Measurements from ENCODE around the gene MTHFSD.

Gene MTHFSD

DNA sequence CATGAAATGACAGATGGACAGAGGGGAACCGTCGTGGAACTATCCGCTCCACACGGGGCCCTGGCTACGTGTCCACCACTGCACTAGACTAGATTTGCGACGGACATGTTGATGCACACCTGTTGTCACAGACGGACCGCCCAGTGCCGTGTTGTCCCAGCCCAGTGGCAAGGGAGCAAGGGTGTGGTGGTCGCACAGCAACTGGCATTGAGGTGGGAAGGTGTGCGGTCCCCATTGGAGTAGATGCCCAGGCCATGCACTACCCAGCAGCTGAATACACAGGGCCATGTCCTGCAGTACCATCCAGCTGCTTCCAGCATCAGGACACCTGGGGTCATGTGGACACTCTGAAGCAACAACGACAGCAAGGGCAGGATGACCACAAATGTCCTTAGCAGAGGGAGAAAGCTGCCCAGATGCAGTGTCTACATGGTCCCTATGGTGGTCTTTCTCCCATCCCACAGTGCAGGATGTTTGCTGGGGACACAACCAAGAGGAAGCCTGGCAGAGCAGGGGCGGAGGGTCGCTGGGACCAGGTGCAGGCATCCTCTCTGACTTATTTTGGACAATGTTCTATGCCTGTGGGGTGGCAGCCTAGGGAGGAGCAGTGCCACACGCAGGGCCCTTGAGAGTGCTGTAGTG is 35.9 kb downstream of the MTHFSD start:
- DNase-seq (ENCODE audit: low spot score), result no peak
- TF ChIP-seq, protein P1, sequence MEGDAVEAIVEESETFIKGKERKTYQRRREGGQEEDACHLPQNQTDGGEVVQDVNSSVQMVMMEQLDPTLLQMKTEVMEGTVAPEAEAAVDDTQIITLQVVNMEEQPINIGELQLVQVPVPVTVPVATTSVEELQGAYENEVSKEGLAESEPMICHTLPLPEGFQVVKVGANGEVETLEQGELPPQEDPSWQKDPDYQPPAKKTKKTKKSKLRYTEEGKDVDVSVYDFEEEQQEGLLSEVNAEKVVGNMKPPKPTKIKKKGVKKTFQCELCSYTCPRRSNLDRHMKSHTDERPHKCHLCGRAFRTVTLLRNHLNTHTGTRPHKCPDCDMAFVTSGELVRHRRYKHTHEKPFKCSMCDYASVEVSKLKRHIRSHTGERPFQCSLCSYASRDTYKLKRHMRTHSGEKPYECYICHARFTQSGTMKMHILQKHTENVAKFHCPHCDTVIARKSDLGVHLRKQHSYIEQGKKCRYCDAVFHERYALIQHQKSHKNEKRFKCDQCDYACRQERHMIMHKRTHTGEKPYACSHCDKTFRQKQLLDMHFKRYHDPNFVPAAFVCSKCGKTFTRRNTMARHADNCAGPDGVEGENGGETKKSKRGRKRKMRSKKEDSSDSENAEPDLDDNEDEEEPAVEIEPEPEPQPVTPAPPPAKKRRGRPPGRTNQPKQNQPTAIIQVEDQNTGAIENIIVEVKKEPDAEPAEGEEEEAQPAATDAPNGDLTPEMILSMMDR (IDR thresholded peaks at IDR 0.05), result no peak
- no peak overlapping the region for H3K27ac ChIP-seq
- no peak overlapping the region for H3K4me3 ChIP-seq

DNA sequence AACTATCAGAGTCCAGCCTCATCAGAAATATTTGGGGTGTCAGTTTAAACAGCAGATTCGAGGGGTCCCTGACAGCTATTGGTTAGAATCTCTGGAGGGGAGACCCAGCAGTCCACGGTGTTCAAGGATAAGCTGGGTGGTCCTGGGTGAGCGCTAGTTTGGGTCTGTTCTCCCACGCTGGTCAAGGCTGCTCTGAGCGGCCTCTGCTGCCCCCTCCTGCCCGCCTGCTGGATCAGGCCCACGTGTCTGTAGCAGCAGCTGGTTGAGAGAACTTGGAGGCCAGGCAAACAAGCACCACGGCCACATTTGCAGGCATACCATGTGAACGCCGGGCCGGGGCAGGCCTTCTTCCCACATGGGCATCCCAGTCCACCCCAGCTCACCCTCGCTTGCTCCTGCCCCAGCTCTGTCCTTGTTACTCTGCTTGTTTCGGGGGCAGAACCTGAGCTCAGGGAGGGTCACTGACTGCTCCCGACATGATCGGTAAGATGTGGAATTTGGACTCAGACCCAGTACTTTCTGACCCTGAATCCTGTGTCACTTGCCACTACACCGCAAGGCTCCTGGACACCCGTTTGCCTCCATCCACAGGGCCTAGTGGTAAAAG is 37.3 kb downstream of the MTHFSD start:
- no peak for DNase-seq (ENCODE audit: low spot score)
- TF ChIP-seq, protein P1 (IDR thresholded peaks at IDR 0.05), result peak; percentile 45
- Histone ChIP-seq H3K4me3 (no peak overlapping the region), H3K27ac (no peak overlapping the region)

DNA sequence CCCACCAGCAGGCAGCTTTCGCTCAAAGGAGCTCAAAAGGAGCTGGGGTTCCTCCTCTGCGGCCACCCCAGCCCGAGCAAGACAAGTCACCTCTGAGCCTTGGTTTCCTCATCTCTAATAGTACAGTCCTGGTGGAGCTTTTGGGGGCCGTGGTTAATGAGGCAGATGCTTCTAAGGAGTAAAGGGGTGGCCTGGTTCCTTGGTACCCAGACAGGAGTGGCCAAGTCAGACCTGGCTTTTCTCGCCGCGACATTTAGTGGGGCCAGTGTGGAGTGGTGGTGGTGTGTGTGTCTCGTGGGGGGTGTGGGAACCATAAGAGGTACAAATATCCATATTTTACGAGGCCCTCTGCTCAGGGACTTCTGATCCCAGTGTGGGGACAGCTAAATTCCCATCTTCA is 38.0 kb downstream of the MTHFSD start:
- Histone ChIP-seq H3K4me3 (no peak overlapping the region), H3K27ac (no peak overlapping the region)
- TF ChIP-seq, protein P1 (IDR thresholded peaks at IDR 0.05), result no peak
- DNase-seq (ENCODE audit: low spot score), result no peak

DNA sequence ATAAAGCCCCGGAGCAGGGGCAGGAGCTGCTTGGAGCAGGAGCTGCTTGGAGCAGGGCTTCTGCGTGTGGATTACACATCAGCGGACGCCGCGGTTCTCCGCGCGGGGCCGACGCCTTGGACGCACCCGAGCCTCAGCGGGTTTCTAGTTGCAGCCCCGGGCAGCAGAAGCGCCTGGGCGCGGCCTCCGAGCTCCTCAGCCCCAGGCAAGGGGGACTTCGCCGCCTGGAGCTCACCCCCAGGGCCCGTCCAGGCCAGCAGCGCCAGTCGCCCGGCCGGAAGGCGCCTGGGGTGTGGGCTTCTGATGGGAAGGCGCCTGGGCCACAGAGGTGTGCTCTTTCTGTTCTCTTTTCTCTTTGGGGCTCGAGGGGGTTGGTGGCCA is 38.4 kb downstream of the MTHFSD start:
- TF ChIP-seq, protein P1 (IDR thresholded peaks at IDR 0.05), result no peak
- H3K27ac ChIP-seq, result no peak overlapping the region
- DNase-seq (ENCODE audit: low spot score), result no peak
- no peak overlapping the region for H3K4me3 ChIP-seq

DNA sequence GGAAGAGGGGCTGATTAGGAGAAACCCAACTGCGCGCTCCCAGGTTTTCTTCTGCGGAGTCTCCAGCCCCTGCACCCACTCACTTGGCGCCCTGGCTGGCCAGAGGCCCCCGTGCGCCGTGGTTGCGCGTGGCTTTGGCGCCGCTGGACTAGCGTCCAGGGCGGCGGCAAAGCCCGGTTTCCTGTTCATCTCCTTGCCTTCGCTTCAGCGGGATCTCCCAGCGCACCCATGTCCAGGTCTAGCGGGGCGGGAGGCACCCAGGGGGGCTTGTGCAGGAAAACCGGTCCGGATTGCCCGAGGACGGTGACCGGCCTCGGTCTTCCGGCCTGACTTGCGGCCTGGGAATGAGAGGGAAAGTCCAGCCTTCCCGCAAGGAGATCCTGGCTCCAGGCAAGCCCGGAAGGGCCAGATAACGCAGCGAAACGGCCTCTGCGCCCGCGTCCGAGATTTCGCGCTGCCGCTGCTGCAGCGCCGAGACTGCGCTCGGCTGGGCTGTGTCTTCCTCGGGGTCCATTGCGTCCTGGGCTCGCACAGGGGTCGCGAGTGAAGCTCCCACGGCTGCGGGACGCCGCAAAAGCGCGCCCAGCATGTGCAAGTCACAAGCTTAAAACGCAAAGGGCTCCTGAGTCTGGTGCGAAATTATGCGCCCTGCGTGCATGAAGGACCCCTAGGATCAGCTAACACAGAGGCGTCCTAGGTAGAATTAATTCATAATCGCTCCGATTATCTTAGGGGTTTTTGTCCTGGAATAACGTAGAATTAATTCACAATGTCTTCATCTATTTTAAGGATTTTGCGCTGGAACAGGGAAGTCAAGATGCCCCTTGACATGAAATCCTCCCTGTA is 39.0 kb downstream of the MTHFSD start:
- peak overlapping the region; percentile 26 for H3K4me3 ChIP-seq
- no peak overlapping the region for H3K27ac ChIP-seq
- TF ChIP-seq, protein P1 (IDR thresholded peaks at IDR 0.05), result no peak
- DNase-seq (ENCODE audit: low spot score), result no peak

DNA sequence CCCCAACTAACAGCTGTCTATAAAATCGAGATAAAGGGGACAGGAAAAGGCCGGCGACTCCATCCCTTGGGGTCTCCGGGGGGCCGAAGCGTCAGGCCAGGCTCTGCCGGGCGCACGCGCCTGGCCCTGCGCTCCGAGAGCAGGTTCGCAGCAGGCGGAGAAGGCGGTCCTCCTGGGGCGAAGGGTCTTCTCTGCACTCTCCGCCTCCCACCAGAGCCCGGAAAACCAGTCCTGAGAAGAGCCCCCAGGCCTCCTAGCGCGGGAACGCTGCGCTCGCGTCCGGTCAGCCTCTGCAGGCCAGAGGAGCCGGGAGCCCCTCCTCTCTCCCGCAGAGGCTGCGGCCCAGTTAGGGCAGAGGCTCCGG is 39.6 kb downstream of the MTHFSD start:
- TF ChIP-seq, protein P1 (IDR thresholded peaks at IDR 0.05), result no peak
- H3K27ac ChIP-seq, result no peak overlapping the region
- H3K4me3 ChIP-seq, result peak overlapping the region; percentile 26
- no peak for DNase-seq (ENCODE audit: low spot score)

Data from coronary artery (tissue), 2 donors.